Activated T-helper 17 cell treated with anti-CD3 and anti-CD28 coated beads, Interleukin-2, amount 50 U/mL, for 72 hours (primary cell): Measurements from ENCODE around the gene ASNSD1. TPM values are rescaled to one million over a fixed set of nuclear protein-coding genes. Genes with fewer than 3 reads are reported as not detected.
"Not testable (repeated sequence)": the region's sequence is repeated elsewhere in the genome, so short reads cannot be mapped to it uniquely, and the experiment has no call there.

Experiments
- ATAC-seq: fragments of 150-1000 bp; cut with Tn5 transposase; replicated peaks from 2 replicates; pipeline ENCODE4 v1.10.0; 2021; ENCODE audit warnings: mild to moderate bottlenecking, moderate library complexity
- H3K27ac Mint-ChIP-seq: one replicate; pipeline ENCODE4 v1.8.0; 2022; ENCODE audit warnings: mixed read lengths
- H3K27me3 Mint-ChIP-seq: one replicate; pipeline ENCODE4 v1.8.0; 2022; ENCODE audit warnings: mixed read lengths
- H3K36me3 Mint-ChIP-seq: one replicate; pipeline ENCODE4 v1.8.0; 2022; ENCODE audit warnings: low read depth, mild to moderate bottlenecking, mixed read lengths
- H3K4me1 Mint-ChIP-seq: one replicate; pipeline ENCODE4 v1.8.0; 2022; ENCODE audit warnings: mixed read lengths
- H3K4me3 Mint-ChIP-seq: one replicate; pipeline ENCODE4 v1.8.0; 2022; ENCODE audit warnings: mild to moderate bottlenecking, mixed read lengths
- H3K9me3 Mint-ChIP-seq: one replicate; pipeline ENCODE4 v1.8.0; 2022; ENCODE audit warnings: mixed read lengths
- total RNA-seq, 2 donors: library from RNA; stranded (reverse); gene quantifications; one replicate each; pipeline ENCODE4 v1.2.3, GENCODE V29; 2022

Gene ASNSD1
- total RNA-seq, 2 donors from 2014 or later = 48.4 to 76.7 TPM

DNA sequence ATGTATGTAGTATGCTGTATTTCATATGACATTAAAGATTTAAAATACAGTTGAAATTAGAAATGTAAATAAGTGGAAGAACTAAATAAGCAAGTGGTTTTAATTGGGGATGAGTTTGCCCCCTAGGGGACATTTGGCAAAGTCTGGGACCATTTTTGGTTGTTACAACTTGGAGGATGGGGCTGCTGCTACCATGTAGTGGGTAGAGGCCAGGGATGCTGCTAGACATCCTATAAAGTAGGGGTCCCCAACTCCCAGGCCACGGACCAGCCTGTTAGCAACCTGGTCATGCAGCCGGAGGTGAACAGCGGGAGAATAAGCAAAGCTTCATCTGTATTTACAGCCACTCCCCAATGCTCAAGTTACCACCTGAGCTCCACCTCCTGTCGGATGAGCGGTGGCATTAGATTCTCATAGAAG lies 27.9 kb upstream of the ASNSD1 start:
- Mint-ChIP-seq H3K4me3 (no peak overlapping the region), H3K9me3 (no peaks in the 10 kb centered on the region), H3K4me1 (no peaks in the 10 kb centered on the region), H3K27me3 (no peaks in the 10 kb centered on the region), H3K27ac (no peak overlapping the region), H3K36me3 (no peaks in the 10 kb centered on the region)
- peak; percentile 35 for ATAC-seq

DNA sequence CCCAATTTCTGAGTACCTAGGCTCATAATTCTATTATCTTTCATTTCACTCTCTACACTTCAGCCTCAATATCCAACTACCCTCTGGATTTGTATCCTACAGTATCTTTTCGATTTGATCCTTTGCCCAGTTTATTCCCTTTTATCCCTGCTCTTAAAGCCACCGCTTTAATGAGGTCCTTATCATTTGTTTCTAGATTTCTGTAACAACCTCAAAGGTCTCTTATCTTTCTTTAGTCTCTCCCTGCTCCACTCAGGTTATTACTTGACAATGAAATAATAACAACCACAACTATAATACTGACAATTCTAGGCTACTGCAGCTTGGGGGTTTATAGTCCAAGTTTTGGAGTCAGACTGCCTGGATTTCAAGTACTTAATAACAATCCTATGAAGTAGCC lies 25.9 kb upstream of the ASNSD1 start:
- no peaks in the 10 kb centered on the region for H3K9me3 Mint-ChIP-seq
- ATAC-seq = no peak

DNA sequence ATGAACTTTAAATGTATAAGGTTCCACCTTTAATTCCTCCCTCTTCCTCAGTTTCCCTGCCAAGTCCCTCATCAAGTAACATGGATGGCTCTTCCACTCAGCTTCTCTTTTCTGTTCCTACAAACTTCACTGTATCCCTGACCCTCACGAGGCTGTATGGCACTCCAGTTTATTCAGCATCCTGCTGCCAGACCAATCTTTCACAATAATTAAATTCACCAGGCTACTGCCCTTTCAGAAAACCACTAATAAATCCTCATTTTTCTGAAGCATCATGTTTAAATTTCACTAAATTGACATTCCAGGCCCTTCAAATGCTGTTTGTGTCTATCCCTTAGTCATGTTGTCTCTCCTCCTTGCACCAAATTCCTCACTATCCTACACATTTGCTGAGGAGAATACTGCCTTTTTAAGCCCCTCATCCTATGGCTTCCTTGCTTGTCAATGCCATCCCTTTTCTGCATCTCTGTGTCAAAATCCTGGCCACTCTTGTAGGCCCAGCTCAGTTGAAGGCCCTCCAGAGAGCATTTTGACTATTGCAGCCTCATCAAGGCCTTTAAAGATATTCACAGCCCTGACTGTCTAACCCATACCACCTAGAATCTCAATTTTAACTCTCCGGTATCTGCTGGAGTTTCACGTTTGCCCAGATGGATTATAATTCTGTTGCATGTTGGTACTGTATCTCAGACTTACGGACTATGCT lies 22.8 kb upstream of the ASNSD1 start:
- peak overlapping the region; percentile 3 for H3K27ac Mint-ChIP-seq
- no peaks in the 10 kb centered on the region for H3K27me3 Mint-ChIP-seq
- peaks cover 16% of the 10 kb centered on the region for H3K4me1 Mint-ChIP-seq
- ATAC-seq = no peak
- no peaks in the 10 kb centered on the region for H3K36me3 Mint-ChIP-seq
- H3K9me3 Mint-ChIP-seq = no peaks in the 10 kb centered on the region
- no peak overlapping the region for H3K4me3 Mint-ChIP-seq

More for the DNA sequence above, 25.9 kb upstream of the ASNSD1 start:
- Mint-ChIP-seq H3K27ac (no peak overlapping the region), H3K36me3 (no peaks in the 10 kb centered on the region), H3K4me1 (peaks cover 5% of the 10 kb centered on the region), H3K27me3 (no peaks in the 10 kb centered on the region), H3K4me3 (no peak overlapping the region)

DNA sequence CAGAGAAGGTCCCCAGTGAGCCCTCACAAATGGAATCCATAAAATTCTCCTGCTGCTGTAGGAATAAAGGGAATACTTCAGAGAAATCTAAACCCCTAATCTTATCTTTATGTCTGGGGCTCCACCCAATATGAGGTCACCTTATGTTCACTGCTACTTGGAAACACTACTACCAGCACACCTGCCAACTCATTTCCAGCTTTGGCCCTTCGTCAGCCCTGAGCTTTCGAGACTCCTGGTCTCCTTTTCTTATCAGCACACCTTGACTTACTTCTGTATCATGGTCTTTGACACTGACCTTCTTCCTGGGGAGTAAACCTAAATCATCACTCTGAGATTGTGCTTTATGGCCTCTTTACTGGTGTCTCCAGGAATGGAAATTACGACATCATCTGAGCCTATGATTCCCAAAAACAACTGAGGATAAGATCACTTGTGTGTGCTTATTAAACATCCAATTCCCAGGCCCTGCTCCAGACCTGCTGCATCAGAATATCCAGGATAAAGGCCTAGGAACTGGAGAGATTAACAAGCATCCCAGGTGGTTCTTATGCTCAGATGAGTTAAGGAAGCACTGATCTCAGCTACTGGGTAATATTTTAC lies 22.2 kb upstream of the ASNSD1 start:
- Mint-ChIP-seq H3K27me3 (no peaks in the 10 kb centered on the region), H3K4me1 (peaks cover 16% of the 10 kb centered on the region), H3K4me3 (no peak overlapping the region), H3K9me3 (no peaks in the 10 kb centered on the region), H3K27ac (peak overlapping the region; percentile 3), H3K36me3 (no peaks in the 10 kb centered on the region)
- ATAC-seq = peak; percentile 40

DNA sequence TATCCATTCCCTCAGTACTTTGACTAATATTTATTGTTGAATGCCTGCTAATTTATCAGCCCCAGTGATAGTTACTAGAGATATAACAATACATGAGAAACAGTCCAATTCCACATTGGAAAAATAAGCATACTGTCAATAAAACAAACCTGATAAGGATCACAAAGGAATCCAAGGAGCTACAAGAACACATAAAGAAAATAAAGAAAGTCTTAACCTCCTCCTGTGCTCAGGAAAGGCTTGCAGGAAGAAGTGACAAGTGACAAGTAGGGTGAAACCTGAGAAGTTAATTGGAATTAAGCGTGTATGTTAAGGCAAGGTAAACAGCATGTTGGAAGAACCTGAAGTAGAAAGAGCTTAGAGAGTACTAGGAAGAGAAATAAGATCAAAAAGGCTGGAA lies 20.3 kb upstream of the ASNSD1 start:
- peak overlapping the region; percentile 1 for H3K4me3 Mint-ChIP-seq
- no peak for ATAC-seq

DNA sequence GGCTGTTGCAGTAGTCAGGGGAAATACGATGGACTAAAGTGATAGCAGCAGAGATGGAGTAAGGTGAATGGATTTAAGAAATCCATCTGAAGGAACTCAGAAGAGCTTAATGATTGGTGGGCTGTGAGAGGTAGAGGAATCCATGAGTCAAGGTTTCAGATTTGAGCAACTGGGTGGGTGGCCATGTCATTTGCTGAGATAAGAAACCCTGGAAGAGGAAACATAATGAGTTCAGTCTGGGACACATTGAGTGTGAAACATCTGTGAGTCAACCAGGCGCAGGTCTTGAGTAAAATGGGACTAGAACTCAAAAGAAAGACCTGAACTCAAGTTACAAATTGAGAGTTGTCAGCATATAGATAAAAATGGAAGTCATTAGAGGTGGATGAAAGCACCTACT lies 19.7 kb upstream of the ASNSD1 start:
- Mint-ChIP-seq H3K27ac (peak overlapping the region; percentile 40), H3K36me3 (no peaks in the 10 kb centered on the region), H3K27me3 (no peaks in the 10 kb centered on the region), H3K4me3 (peak overlapping the region; percentile 1), H3K4me1 (peaks cover 16% of the 10 kb centered on the region), H3K9me3 (no peaks in the 10 kb centered on the region)
- ATAC-seq = peak; percentile 94

More for the DNA sequence above, 20.3 kb upstream of the ASNSD1 start:
- H3K36me3 Mint-ChIP-seq = no peaks in the 10 kb centered on the region
- no peaks in the 10 kb centered on the region for H3K27me3 Mint-ChIP-seq
- H3K4me1 Mint-ChIP-seq = peaks cover 16% of the 10 kb centered on the region
- H3K27ac Mint-ChIP-seq = peak overlapping the region; percentile 40
- no peaks in the 10 kb centered on the region for H3K9me3 Mint-ChIP-seq

DNA sequence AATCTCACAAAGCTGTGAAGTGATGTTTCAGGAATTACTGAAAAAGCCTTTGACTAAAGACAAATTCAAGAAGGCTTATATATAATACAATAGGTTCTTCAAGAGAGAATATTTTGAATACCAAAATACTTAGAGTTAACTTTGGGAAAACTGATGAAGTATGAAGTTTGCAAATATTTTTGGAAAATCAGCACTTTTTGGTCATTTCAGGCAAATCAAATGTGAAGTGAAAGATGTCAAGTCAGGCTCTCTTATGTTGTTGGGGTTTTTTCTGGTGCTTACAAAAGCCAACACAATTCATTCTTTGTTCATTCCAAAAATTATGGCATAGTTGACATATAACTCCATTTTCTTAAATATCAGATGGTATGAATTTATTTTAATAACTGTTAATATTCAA lies 14.7 kb upstream of the ASNSD1 start:
- H3K27me3 Mint-ChIP-seq = no peaks in the 10 kb centered on the region
- no peak overlapping the region for H3K27ac Mint-ChIP-seq
- H3K4me1 Mint-ChIP-seq = peaks cover 4% of the 10 kb centered on the region
- no peaks in the 10 kb centered on the region for H3K36me3 Mint-ChIP-seq
- H3K9me3 Mint-ChIP-seq = no peaks in the 10 kb centered on the region
- no peak overlapping the region for H3K4me3 Mint-ChIP-seq
- no peak for ATAC-seq

DNA sequence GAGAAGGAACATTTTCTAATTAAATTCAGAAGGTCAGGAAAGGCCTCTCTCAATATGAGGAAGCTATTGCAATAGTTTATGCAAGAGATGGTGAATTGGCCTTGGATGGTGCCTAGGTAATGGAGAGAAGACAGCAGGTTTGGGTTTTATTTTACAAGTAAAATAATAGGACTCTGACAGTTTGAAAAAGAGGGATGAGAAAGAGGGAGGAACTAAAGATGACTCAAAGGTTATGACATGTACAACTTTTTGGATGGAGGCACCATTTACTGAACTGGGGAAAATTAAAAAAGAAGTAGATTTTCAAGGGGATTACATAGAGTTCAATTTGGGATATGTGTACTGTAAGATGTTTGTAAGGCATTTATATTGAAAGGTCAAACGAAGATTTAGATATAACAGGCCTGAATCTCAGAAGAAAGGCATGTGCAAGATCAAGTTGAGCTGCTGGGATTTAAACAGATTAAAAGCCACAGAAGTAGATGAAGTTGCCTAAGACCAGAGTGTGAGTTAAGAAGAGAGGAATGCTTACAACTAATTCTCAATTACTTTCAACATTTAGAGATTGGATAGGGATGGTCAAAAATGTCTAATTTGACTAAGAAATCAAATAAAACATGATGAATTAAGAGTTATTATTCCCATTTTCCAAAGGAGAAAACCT lies 12.3 kb upstream of the ASNSD1 start:
- H3K27ac Mint-ChIP-seq = no peak overlapping the region
- no peaks in the 10 kb centered on the region for H3K27me3 Mint-ChIP-seq
- H3K4me3 Mint-ChIP-seq = no peak overlapping the region
- H3K4me1 Mint-ChIP-seq = no peaks in the 10 kb centered on the region
- no peak for ATAC-seq
- no peaks in the 10 kb centered on the region for H3K36me3 Mint-ChIP-seq
- peaks cover 4% of the 10 kb centered on the region for H3K9me3 Mint-ChIP-seq

DNA sequence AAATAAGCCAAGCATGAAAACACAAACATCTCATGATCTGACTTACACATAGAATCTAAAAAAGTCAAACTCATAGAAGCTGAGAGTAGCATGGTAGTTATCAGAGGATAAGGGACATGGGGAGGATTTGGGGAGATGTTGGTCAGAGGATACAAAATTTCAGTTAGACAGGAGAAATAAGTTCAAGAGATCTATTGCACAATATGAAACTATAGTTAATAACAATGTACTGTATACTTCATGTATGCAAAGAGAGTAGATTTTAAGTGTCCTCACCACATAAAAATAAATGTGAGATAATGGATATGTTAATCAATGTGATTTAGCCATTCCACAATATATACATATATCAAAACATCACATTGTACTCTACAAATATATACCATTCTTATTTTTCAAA lies 10.0 kb upstream of the ASNSD1 start:
- no peaks in the 10 kb centered on the region for H3K36me3 Mint-ChIP-seq
- H3K27me3 Mint-ChIP-seq = no peaks in the 10 kb centered on the region
- no peaks in the 10 kb centered on the region for H3K4me1 Mint-ChIP-seq
- no peak overlapping the region for H3K27ac Mint-ChIP-seq
- H3K9me3 Mint-ChIP-seq = peaks cover 4% of the 10 kb centered on the region
- no peak for ATAC-seq
- no peak overlapping the region for H3K4me3 Mint-ChIP-seq

DNA sequence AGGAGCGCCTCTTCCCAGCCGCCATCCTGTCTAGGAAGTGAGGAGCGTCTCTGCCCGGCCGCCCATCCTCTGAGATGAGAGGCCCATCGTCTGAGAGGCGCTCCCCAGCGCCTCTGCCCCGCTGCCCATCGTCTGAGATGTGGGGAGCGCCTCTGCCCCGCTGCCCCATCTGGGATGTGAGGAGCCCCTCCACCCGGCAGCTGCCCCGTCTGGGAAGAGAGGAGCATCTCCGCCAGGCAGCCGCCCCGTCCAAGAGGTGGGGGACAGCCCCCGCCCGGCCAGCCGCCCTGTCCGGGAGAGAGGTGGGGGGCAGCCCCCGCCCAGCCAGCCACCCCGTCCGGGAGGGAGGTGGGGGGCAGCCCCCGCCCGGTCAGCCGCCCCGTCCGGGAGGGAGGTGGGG lies 7.8 kb upstream of the ASNSD1 start:
- ATAC-seq, H3K27me3 Mint-ChIP-seq, H3K9me3 Mint-ChIP-seq, H3K36me3 Mint-ChIP-seq, H3K4me3 Mint-ChIP-seq, H3K27ac Mint-ChIP-seq: not testable (repeated sequence)
- peaks cover 15% of the 10 kb centered on the region for H3K4me1 Mint-ChIP-seq

DNA sequence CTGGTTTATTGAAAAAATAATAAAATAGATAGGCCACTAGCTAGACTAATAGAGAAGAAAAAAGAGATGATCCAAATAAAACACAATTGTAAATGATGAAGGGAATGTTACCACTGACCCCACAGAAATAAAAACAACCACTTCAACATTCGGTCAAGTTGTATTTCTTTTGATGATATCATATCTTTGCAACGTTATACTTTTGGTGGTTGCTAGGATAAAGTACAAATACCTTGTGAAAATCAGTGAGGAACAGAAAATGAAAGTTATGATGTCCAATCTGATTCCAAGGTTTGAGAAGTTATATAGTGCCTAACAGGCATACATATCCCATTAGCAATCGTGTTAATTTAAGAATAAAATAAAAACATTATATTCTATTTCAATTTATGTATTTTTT lies 6.6 kb upstream of the ASNSD1 start:
- Mint-ChIP-seq H3K4me3 (no peak overlapping the region), H3K27ac (no peak overlapping the region), H3K4me1 (peaks cover 20% of the 10 kb centered on the region), H3K27me3 (no peaks in the 10 kb centered on the region), H3K36me3 (no peaks in the 10 kb centered on the region), H3K9me3 (peaks cover 4% of the 10 kb centered on the region)
- ATAC-seq = no peak

DNA sequence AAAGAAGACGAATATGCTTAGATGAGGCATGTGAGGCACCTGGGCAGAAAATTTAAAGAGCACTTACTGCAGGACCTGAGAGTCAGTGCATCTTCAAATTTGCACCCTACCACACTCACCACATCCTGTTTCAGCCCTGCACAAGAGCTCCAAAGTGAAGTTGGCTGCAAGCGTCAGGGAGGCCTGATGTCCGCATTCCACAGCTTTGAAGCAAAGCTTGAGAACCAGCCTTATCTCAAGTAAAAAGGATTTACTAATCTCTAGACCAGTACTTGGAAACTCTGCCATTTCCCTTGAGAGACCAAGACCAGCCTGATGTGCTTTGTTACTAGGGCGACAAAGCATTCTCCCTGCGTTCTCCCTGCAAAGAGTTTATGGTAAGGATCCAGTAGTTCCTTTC lies 3.4 kb upstream of the ASNSD1 start:
- Mint-ChIP-seq H3K4me1 (peaks cover 20% of the 10 kb centered on the region), H3K4me3 (peak overlapping the region; percentile 72), H3K36me3 (no peaks in the 10 kb centered on the region), H3K9me3 (no peaks in the 10 kb centered on the region), H3K27ac (peak overlapping the region; percentile 65), H3K27me3 (no peaks in the 10 kb centered on the region)
- peak; percentile 57 for ATAC-seq

DNA sequence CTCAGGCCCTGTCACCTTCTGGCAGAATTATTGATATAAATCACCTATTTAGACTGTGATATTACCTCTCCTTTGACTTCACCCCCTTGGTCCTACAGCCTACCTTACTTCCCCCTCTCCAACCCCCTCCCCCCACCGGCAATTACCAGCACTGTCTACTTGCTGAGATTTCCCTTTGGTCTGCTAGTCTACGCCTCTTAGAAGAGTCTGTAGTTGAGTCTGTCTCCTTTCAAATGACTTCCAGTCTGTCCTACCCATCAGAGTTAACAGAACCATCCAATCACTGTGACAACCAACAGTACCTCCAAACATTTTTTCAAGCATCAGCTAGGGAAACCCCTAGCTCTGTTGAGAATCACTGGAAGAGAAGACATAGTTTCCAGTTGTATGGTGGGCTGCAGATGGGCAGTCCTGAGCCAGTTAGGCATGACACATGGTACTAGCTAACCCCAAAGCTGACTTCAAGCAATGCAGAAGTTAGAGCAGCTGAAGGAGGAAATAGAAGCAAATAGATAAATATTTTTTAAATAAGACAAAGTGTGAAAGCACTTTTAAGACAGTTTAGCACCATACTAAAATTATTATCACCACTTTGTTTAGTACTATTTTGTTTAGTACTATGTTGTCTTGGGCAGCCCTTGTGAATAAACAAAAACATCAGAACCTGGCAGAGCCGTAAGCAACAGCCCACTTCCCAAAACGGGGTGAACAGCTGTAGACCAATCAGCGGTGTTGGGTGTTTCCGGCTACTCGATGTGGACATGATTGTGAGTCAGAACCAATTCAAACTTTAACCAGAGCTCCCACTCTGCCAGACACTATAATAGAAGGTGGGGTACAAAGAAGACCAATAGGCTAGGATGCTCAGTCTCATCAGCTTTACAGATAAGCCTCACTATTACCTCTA lies 2.7 kb upstream of the ASNSD1 start:
- Mint-ChIP-seq H3K4me3 (peak overlapping the region; percentile 72), H3K27me3 (no peaks in the 10 kb centered on the region), H3K27ac (peak overlapping the region; percentile 65), H3K36me3 (peaks cover 3% of the 10 kb centered on the region), H3K9me3 (no peaks in the 10 kb centered on the region), H3K4me1 (peaks cover 22% of the 10 kb centered on the region)
- ATAC-seq = peak; percentile 10

DNA sequence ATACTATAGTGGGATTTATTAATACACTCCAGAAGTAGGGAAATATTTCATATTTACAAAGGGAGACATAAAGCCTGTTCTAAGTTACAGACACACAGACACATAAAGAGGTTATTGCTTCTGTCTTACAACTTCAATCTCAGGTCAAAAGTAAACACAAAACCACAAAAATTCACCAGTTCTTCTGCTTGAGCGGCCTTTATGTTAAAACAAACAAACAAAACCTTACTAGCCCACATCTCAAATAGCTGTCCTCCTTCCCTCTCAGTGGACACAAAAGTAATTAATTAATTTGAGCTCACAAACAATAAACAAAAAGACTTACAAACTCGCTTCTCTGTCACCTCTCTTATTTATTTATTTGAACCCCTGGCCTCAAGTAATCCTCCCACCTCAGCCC lies 1.5 kb upstream of the ASNSD1 start:
- no peak for ATAC-seq
- Mint-ChIP-seq H3K4me3 (peak overlapping the region; percentile 1), H3K27ac (peak overlapping the region; percentile 65), H3K9me3 (no peaks in the 10 kb centered on the region), H3K36me3 (peaks cover 14% of the 10 kb centered on the region), H3K27me3 (no peaks in the 10 kb centered on the region), H3K4me1 (peaks cover 24% of the 10 kb centered on the region)
